Natural killer cell (primary cell): Measurements from ENCODE around the gene ITGA1. TPM values are rescaled to one million over a fixed set of nuclear protein-coding genes. Genes with fewer than 3 reads are reported as not detected.

Experiments
- ATAC-seq, 3 donors: fragments of 150-1000 bp in 2 of 3; fragments of 200-7000 bp in 1 of 3; cut with Tn5 transposase; 1 replicate in 1 of 3; 2 replicates in 2 of 3; pipeline ENCODE4 v1.10.0; 2021; ENCODE audit warnings: mild to moderate bottlenecking in 2 of 3, moderate library complexity in 2 of 3
- DNase-seq, 2 donors: peaks; one replicate each; pipeline versions ENCODE4 v3.0.0 to v3.0.0-alpha.2; 2013 to 2021; ENCODE audit warnings: mixed read lengths in 1 of 2
- H3K27ac ChIP-seq: one replicate; pipeline ENCODE4 v1.5.1; 2013; ENCODE audit warnings: mild to moderate bottlenecking, low read length
- H3K27me3 ChIP-seq: one replicate; pipeline ENCODE4 v1.6.1; 2013; ENCODE audit warnings: low read length; ENCODE audit not compliant: control insufficient read depth, insufficient read depth
- H3K36me3 ChIP-seq: one replicate; pipeline ENCODE4 v1.6.1; 2013; ENCODE audit warnings: low read length; ENCODE audit not compliant: control insufficient read depth, insufficient read depth
- H3K4me1 ChIP-seq: one replicate; pipeline ENCODE4 v1.6.1; 2013; ENCODE audit warnings: low read length; ENCODE audit not compliant: control insufficient read depth, insufficient read depth
- H3K4me3 ChIP-seq: one replicate; pipeline ENCODE4 v1.5.1; 2013; ENCODE audit warnings: low read length
- H3K9me3 ChIP-seq: one replicate; pipeline ENCODE4 v1.6.1; 2013; ENCODE audit warnings: low read length; ENCODE audit not compliant: control insufficient read depth, insufficient read depth
- H3K27ac Mint-ChIP-seq, 2 donors: one replicate each; pipeline ENCODE4 v1.8.0; 2022; ENCODE audit warnings: mild to moderate bottlenecking in 2 of 2, mixed read lengths in 2 of 2, moderate library complexity in 1 of 2
- H3K27me3 Mint-ChIP-seq, 2 donors: one replicate each; pipeline ENCODE4 v1.8.0; 2022; ENCODE audit warnings: low read depth in 2 of 2, mixed read lengths in 2 of 2
- H3K36me3 Mint-ChIP-seq: one replicate; pipeline ENCODE4 v1.8.0; 2022; ENCODE audit warnings: mixed read lengths
- H3K4me1 Mint-ChIP-seq, 2 donors: one replicate each; pipeline ENCODE4 v1.8.0; 2022; ENCODE audit warnings: mixed read lengths in 2 of 2
- H3K4me3 Mint-ChIP-seq: one replicate; pipeline ENCODE4 v1.8.0; 2022; ENCODE audit warnings: mild to moderate bottlenecking, moderate library complexity, mixed read lengths
- H3K9me3 Mint-ChIP-seq, 2 donors: one replicate each; pipeline ENCODE4 v1.8.0; 2022; ENCODE audit warnings: mixed read lengths in 2 of 2
- WGBS: methylation state at CpG from one replicate; pipeline ENCODE4 v1.1.7; 2013; ENCODE audit warnings: missing lambda C conversion rate; ENCODE audit not compliant: insufficient coverage; 5-methylcytosine and 5-hydroxymethylcytosine counted together
- intact Hi-C: fragments of 100-400 bp; cut with micrococcal nuclease; formaldehyde crosslinking; loops from one replicate; pipeline ENCODE4 v1.14.2; 2022
- total RNA-seq, 4 donors: library from RNA; stranded (reverse); fragments of 120-200 nt in 1 of 4; gene quantifications; one replicate each; pipeline versions ENCODE4 v1.2.3 to v1.2.4, GENCODE V29; 2013 to 2022
- TF ChIP-seq, protein P1 (sequence below): fragments of 200-600 bp; IDR thresholded peaks from one replicate; pipeline ENCODE4 v1.8.0; 2022; ENCODE audit warnings: antibody characterized with exemption

The ITGA1 gene
- total RNA-seq, 3 donors from 2014 or later (not counting 1 experiment from before 2014, with no cell fraction given): 0.45 to 0.82 (median 0.47) TPM

- no peak overlapping the region for H3K27ac ChIP-seq
- Mint-ChIP-seq H3K9me3 (no peaks in the 10 kb centered on the region), H3K27ac (no peak overlapping the region), H3K4me3 (no peak overlapping the region), H3K27me3 (peaks cover 10 to 19% of the 10 kb centered on the region in 2 donors), H3K36me3 (no peaks in the 10 kb centered on the region), H3K4me1 (no peaks in the 10 kb centered on the region)
- H3K36me3 ChIP-seq: no peaks in the 10 kb centered on the region
- no peaks in the 10 kb centered on the region for H3K9me3 ChIP-seq
- TF ChIP-seq, protein P1, sequence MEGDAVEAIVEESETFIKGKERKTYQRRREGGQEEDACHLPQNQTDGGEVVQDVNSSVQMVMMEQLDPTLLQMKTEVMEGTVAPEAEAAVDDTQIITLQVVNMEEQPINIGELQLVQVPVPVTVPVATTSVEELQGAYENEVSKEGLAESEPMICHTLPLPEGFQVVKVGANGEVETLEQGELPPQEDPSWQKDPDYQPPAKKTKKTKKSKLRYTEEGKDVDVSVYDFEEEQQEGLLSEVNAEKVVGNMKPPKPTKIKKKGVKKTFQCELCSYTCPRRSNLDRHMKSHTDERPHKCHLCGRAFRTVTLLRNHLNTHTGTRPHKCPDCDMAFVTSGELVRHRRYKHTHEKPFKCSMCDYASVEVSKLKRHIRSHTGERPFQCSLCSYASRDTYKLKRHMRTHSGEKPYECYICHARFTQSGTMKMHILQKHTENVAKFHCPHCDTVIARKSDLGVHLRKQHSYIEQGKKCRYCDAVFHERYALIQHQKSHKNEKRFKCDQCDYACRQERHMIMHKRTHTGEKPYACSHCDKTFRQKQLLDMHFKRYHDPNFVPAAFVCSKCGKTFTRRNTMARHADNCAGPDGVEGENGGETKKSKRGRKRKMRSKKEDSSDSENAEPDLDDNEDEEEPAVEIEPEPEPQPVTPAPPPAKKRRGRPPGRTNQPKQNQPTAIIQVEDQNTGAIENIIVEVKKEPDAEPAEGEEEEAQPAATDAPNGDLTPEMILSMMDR: no peak
- WGBS: 89% methylated on average over 1 of the region's 1 CpG
- ATAC-seq: no peak
- no peak for DNase-seq
- H3K4me3 ChIP-seq: no peak overlapping the region
- H3K27me3 ChIP-seq: peaks cover 2% of the 10 kb centered on the region
- intact Hi-C loops: no loop called here
- H3K4me1 ChIP-seq: no peaks in the 10 kb centered on the region
Observed at GRCh38 chr5:52995914-52996313, 208.2 kb downstream of the ITGA1 start.

DNA sequence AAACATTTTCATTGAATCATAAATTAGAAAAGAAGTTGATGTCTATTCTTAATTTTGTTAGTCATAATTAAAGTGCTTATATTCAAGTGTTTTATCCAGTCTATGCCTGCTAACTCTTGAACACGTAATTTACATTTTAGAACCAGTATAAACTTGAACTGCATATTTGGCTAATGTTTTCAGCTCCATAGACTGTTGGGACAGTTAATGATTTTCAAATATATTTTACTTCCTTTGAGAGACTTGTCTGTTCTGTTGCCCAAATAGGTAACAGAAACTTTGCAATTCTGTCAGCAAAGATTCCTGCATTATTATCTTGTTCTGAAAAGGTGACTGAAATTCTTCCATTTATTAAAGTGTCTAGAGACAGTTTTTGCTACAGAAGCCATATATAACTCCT lies 209.3 kb downstream of the ITGA1 start:
- Histone ChIP-seq H3K4me1 (no peaks in the 10 kb centered on the region), H3K27me3 (no peaks in the 10 kb centered on the region), H3K9me3 (no peaks in the 10 kb centered on the region), H3K27ac (no peak overlapping the region), H3K36me3 (no peaks in the 10 kb centered on the region), H3K4me3 (no peak overlapping the region)
- DNase-seq (no peak), ATAC-seq (no peak)
- Mint-ChIP-seq H3K9me3 (no peaks in the 10 kb centered on the region), H3K36me3 (no peaks in the 10 kb centered on the region), H3K27ac (no peak overlapping the region), H3K4me3 (no peak overlapping the region), H3K27me3 (peaks cover 10 to 17% of the 10 kb centered on the region in 2 donors), H3K4me1 (no peaks in the 10 kb centered on the region)
- WGBS: 80% methylated on average over 1 of the region's 1 CpG
- intact Hi-C loops: no loop called here
- TF ChIP-seq, protein P1: no peak

DNA sequence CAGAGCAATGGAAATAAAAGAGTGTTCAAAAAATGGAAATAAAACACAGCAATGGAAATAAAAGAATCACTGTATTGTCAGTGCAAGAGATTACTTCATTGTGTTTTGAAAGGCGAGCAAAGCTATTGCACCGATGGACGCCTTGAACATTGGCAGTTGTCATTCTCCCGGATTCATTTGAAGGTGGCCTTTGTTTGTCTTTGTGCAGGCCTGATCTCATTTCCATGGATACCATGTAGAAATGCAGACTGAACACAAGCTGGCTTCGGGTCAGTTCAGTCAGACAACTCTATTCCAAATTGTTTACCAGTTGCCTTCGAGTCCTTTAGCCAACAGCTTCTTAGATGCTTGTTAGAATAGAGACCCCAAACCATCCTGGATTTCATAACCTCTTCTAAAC lies 209.7 kb downstream of the ITGA1 start:
- no peak overlapping the region for H3K27ac ChIP-seq
- H3K27me3 ChIP-seq: no peaks in the 10 kb centered on the region
- H3K4me3 Mint-ChIP-seq: no peak overlapping the region
- H3K4me1 Mint-ChIP-seq: no peaks in the 10 kb centered on the region
- H3K36me3 Mint-ChIP-seq: no peaks in the 10 kb centered on the region
- H3K4me3 ChIP-seq: no peak overlapping the region
- no peak for ATAC-seq
- H3K4me1 ChIP-seq: no peaks in the 10 kb centered on the region
- H3K9me3 ChIP-seq: no peaks in the 10 kb centered on the region
- no peak for DNase-seq
- TF ChIP-seq, protein P1: no peak
- no peak overlapping the region for H3K27ac Mint-ChIP-seq
- WGBS: 92% methylated on average over 6 of the region's 6 CpGs
- intact Hi-C loops: no loop called here
- H3K36me3 ChIP-seq: no peaks in the 10 kb centered on the region
- no peaks in the 10 kb centered on the region for H3K9me3 Mint-ChIP-seq
- H3K27me3 Mint-ChIP-seq: peaks cover 7 to 13% of the 10 kb centered on the region in 2 donors

DNA sequence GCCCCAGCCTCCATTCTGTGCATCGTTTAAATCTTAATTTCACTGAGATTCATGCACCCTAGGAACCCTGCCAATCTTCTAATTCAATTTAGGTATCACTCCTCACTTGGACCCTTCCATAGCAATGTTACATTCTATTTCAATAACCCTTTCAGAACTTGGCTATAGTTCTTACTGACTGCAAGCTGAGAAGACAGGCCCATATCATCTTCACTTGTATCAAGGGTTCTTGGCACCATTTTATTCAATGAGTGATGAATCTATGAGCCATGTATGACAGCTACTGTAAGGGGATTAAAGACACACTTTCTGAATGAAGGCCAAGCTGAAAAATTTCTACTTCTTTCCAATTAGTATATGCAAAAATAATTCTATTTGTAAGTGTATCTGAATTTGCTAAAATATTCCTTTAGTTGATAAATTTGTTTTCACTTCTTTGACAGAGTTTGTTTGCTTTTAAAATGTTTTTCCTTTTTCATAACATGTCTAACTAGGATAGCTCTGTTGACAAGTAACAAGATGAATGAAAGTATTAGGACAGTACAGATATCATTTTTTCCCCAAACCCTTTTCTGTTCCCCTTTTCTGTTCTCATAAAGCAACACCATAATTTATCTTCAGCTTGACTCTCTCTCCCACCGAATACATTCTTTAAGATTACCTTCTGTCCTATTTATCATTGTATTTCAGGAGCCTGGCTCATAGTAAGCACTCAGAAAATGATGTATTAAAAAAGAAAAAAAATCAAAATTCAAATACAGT lies 211.0 kb downstream of the ITGA1 start:
- H3K4me3 Mint-ChIP-seq: no peak overlapping the region
- H3K4me1 Mint-ChIP-seq: no peaks in the 10 kb centered on the region
- TF ChIP-seq, protein P1: no peak
- H3K4me1 ChIP-seq: no peaks in the 10 kb centered on the region
- no peak overlapping the region for H3K27ac ChIP-seq
- H3K27me3 Mint-ChIP-seq: peaks cover 0 to 6% of the 10 kb centered on the region in 2 donors
- no peaks in the 10 kb centered on the region for H3K36me3 Mint-ChIP-seq
- no peak overlapping the region for H3K4me3 ChIP-seq
- 79% methylated on average over 2 of the region's 2 CpGs for WGBS
- no peaks in the 10 kb centered on the region for H3K9me3 Mint-ChIP-seq
- DNase-seq (no peak), ATAC-seq (no peak)
- H3K9me3 ChIP-seq: no peaks in the 10 kb centered on the region
- no peaks in the 10 kb centered on the region for H3K27me3 ChIP-seq
- H3K27ac Mint-ChIP-seq: no peak overlapping the region
- intact Hi-C loops: no loop called here
- no peaks in the 10 kb centered on the region for H3K36me3 ChIP-seq
